Stimulated activated CD4-positive, alpha-beta T cell treated with anti-CD3 and anti-CD28 coated beads, Interleukin-1b, Interleukin-23, amount 100 ng/mL, for 1 hour (primary cell): Measurements from ENCODE around the gene MIB1.

ENCODE experiments used
- DNase-seq, 2 donors: peaks; one replicate each; pipeline ENCODE4 v3.0.0-alpha.2; 2020; ENCODE audit warnings: low read depth in 2 of 2

MIB1 gene

GRCh38 chr18:21894619-21895367 is 154.2 kb downstream of the MIB1 start:
- DNase-seq: no peak

GRCh38 chr18:21896732-21897336 is 156.2 kb downstream of the MIB1 start:
- DNase-seq: no peak

GRCh38 chr18:21897811-21898210 is 157.2 kb downstream of the MIB1 start:
- DNase-seq: no peak

- DNase-seq: no peak
Measured at GRCh38 chr18:21900605-21901352, 160.2 kb downstream of the MIB1 start.

GRCh38 chr18:21901423-21901945 is 160.9 kb downstream of the MIB1 start:
- DNase-seq: no peak

- DNase-seq: no peak
Measured at GRCh38 chr18:21903709-21904108, 163.1 kb downstream of the MIB1 start.

GRCh38 chr18:21904856-21905255 is 164.3 kb downstream of the MIB1 start:
- no peak for DNase-seq

- no peak for DNase-seq
Measured at GRCh38 chr18:21907451-21907850, 166.9 kb downstream of the MIB1 start.

- no peak for DNase-seq
Measured at GRCh38 chr18:21908711-21909110, 168.1 kb downstream of the MIB1 start.

- no peak for DNase-seq
Measured at GRCh38 chr18:21910906-21911305, 170.3 kb downstream of the MIB1 start.

GRCh38 chr18:21911551-21911950 is 171.0 kb downstream of the MIB1 start:
- no peak for DNase-seq

GRCh38 chr18:21912339-21913239 is 172.0 kb downstream of the MIB1 start:
- DNase-seq: no peak

GRCh38 chr18:21914739-21915319 is 174.2 kb downstream of the MIB1 start:
- no peak for DNase-seq

- no peak for DNase-seq
Measured at GRCh38 chr18:21915546-21915945, 175.0 kb downstream of the MIB1 start.

- DNase-seq: no peak
Measured at GRCh38 chr18:21916594-21916993, 176.0 kb downstream of the MIB1 start.

GRCh38 chr18:21918693-21919092 is 178.1 kb downstream of the MIB1 start:
- no peak for DNase-seq
